Measurements from ENCODE around the gene CDK14. TPM values are rescaled to one million over a fixed set of nuclear protein-coding genes. Genes with fewer than 3 reads are reported as not detected.

The CDK14 gene
- total RNA-seq, 4 donors from 2014 or later = 3.3 to 61.6 (median 38.7) TPM

GRCh38 chr7:91151916-91152315 is 555.8 kb downstream of the CDK14 start:
- TF ChIP-seq POLR2A (IDR thresholded peaks at IDR 0.05) (no peak), CTCF (IDR thresholded peaks at IDR 0.05) (no peak)
- Histone ChIP-seq H3K4me3 (no peak overlapping the region), H3K36me3 (no peaks in the 10 kb centered on the region), H3K4me1 (no peaks in the 10 kb centered on the region), H3K27ac (no peak overlapping the region), H3K9me3 (no peaks in the 10 kb centered on the region), H3K27me3 (no peaks in the 10 kb centered on the region)
- no peak for DNase-seq
- intact Hi-C loops (cut with DNase I; ENCODE audit: low total_unique reads) = no loop called here

- H3K27me3 ChIP-seq = no peaks in the 10 kb centered on the region
- TF ChIP-seq CTCF (IDR thresholded peaks at IDR 0.05) (no peak), POLR2A (IDR thresholded peaks at IDR 0.05) (no peak)
- H3K27ac ChIP-seq = no peak overlapping the region
- H3K4me1 ChIP-seq = no peaks in the 10 kb centered on the region
- H3K4me3 ChIP-seq = no peak overlapping the region
- no peak for DNase-seq
- no peaks in the 10 kb centered on the region for H3K9me3 ChIP-seq
- H3K36me3 ChIP-seq = no peaks in the 10 kb centered on the region
- intact Hi-C loops (cut with DNase I; ENCODE audit: low total_unique reads) = no loop called here
Measured at GRCh38 chr7:91156316-91157185, 560.4 kb downstream of the CDK14 start.

- Histone ChIP-seq H3K4me3 (no peak overlapping the region), H3K27me3 (no peaks in the 10 kb centered on the region), H3K27ac (no peak overlapping the region), H3K36me3 (no peaks in the 10 kb centered on the region), H3K9me3 (no peaks in the 10 kb centered on the region), H3K4me1 (no peaks in the 10 kb centered on the region)
- intact Hi-C loops (cut with DNase I; ENCODE audit: low total_unique reads) = no loop called here
- DNase-seq = no peak
- TF ChIP-seq CTCF (IDR thresholded peaks at IDR 0.05) (no peak), POLR2A (IDR thresholded peaks at IDR 0.05) (no peak)
Measured at GRCh38 chr7:91157579-91158320, 561.6 kb downstream of the CDK14 start.

DNA sequence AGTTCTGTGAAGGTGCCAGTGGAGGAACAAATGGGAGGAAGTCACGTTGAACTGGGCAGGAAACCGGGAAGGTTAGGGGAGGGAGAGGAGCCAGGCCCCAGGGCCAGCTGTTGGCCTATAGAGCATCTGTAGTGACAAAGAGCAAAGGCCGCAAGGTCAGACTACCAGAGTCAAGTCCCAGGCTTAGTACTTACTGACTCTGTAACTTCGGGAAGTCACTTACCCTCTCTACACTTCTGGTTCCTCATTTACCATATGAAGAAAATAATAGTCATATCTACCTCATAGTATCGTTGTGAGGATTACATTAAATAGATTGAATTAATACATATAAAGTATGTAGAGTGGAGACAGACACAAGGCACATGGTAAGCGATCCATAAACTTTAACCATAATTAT is 566.3 kb downstream of the CDK14 start:
- no peak for TF ChIP-seq CTCF (IDR thresholded peaks at IDR 0.05)
- no peak for TF ChIP-seq POLR2A (IDR thresholded peaks at IDR 0.05)
- intact Hi-C loops (cut with DNase I; ENCODE audit: low total_unique reads) = no loop called here
- no peak for DNase-seq
- Histone ChIP-seq H3K27me3 (no peaks in the 10 kb centered on the region), H3K27ac (no peak overlapping the region), H3K36me3 (no peaks in the 10 kb centered on the region), H3K4me1 (no peaks in the 10 kb centered on the region), H3K4me3 (no peak overlapping the region), H3K9me3 (no peaks in the 10 kb centered on the region)

- no peak for DNase-seq
- no peaks in the 10 kb centered on the region for H3K9me3 ChIP-seq
- no peak overlapping the region for H3K27ac ChIP-seq
- no peak overlapping the region for H3K4me3 ChIP-seq
- H3K4me1 ChIP-seq = no peaks in the 10 kb centered on the region
- H3K27me3 ChIP-seq = no peaks in the 10 kb centered on the region
- intact Hi-C loops (cut with DNase I; ENCODE audit: low total_unique reads) = no loop called here
- no peak for TF ChIP-seq CTCF (IDR thresholded peaks at IDR 0.05)
- TF ChIP-seq POLR2A (IDR thresholded peaks at IDR 0.05) = no peak
- no peaks in the 10 kb centered on the region for H3K36me3 ChIP-seq
Measured at GRCh38 chr7:91164506-91164905, 568.4 kb downstream of the CDK14 start.
